Measurements from ENCODE around the gene ANO2.

ANO2 gene

GRCh38 chr12:5592310-5592709 is 352.7 kb downstream of the ANO2 start:
- H3K79me2 ChIP-seq (ENCODE audit: control insufficient read depth, low read length): no peaks in the 10 kb centered on the region
- H3K27ac ChIP-seq (ENCODE audit: low read depth, low read length): no peak overlapping the region
- H3K9me3 ChIP-seq (ENCODE audit: control insufficient read depth, insufficient read depth, low read length): no peaks in the 10 kb centered on the region
- H3K4me1 ChIP-seq (ENCODE audit: control insufficient read depth, low read length): no peaks in the 10 kb centered on the region
- H3K9me2 ChIP-seq (replicated peaks; ENCODE audit: control insufficient read depth, low read length): no peaks in the 10 kb centered on the region
- H3F3A ChIP-seq (ENCODE audit: control insufficient read depth, insufficient read depth): no peaks in the 10 kb centered on the region
- no peak overlapping the region for H3K4me3 ChIP-seq (ENCODE audit: low read length)
- H3K4me2 ChIP-seq (ENCODE audit: low read length): no peak overlapping the region
- no peaks in the 10 kb centered on the region for H3K36me3 ChIP-seq (ENCODE audit: control insufficient read depth, low read length)
- TF ChIP-seq, protein P1, sequence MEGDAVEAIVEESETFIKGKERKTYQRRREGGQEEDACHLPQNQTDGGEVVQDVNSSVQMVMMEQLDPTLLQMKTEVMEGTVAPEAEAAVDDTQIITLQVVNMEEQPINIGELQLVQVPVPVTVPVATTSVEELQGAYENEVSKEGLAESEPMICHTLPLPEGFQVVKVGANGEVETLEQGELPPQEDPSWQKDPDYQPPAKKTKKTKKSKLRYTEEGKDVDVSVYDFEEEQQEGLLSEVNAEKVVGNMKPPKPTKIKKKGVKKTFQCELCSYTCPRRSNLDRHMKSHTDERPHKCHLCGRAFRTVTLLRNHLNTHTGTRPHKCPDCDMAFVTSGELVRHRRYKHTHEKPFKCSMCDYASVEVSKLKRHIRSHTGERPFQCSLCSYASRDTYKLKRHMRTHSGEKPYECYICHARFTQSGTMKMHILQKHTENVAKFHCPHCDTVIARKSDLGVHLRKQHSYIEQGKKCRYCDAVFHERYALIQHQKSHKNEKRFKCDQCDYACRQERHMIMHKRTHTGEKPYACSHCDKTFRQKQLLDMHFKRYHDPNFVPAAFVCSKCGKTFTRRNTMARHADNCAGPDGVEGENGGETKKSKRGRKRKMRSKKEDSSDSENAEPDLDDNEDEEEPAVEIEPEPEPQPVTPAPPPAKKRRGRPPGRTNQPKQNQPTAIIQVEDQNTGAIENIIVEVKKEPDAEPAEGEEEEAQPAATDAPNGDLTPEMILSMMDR (IDR thresholded peaks at IDR 0.05; ENCODE audit: low read depth, low read length, poor library complexity, severe bottlenecking): no peak
- TF ChIP-seq EZH2phosphoT487 (IDR thresholded peaks at IDR 0.05; ENCODE audit: borderline replicate concordance, low read length): no peak
- no peaks in the 10 kb centered on the region for H4K20me1 ChIP-seq (ENCODE audit: control insufficient read depth, insufficient read depth, low read depth, low read length)
- H3K27me3 ChIP-seq (ENCODE audit: control insufficient read depth, low read length): no peaks in the 10 kb centered on the region; the same call in 1 of the 2 replicates

- Histone ChIP-seq H3K36me3 (ENCODE audit: control insufficient read depth, low read length) (no peaks in the 10 kb centered on the region), H3K9me2 (replicated peaks; ENCODE audit: control insufficient read depth, low read length) (no peaks in the 10 kb centered on the region), H3K4me2 (ENCODE audit: low read length) (no peak overlapping the region), H4K20me1 (ENCODE audit: control insufficient read depth, insufficient read depth, low read depth, low read length) (no peaks in the 10 kb centered on the region), H3K4me1 (ENCODE audit: control insufficient read depth, low read length) (no peaks in the 10 kb centered on the region), H3K9me3 (ENCODE audit: control insufficient read depth, insufficient read depth, low read length) (no peaks in the 10 kb centered on the region), H3K27ac (ENCODE audit: low read depth, low read length) (no peak overlapping the region), H3K27me3 (ENCODE audit: control insufficient read depth, low read length) (no peaks in the 10 kb centered on the region; the same call in 1 of the 2 replicates), H3F3A (ENCODE audit: control insufficient read depth, insufficient read depth) (no peaks in the 10 kb centered on the region), H3K4me3 (ENCODE audit: low read length) (no peak overlapping the region), H3K79me2 (ENCODE audit: control insufficient read depth, low read length) (no peaks in the 10 kb centered on the region)
- TF ChIP-seq EZH2phosphoT487 (IDR thresholded peaks at IDR 0.05; ENCODE audit: borderline replicate concordance, low read length): no peak
- TF ChIP-seq, protein P1 (IDR thresholded peaks at IDR 0.05; ENCODE audit: low read depth, low read length, poor library complexity, severe bottlenecking): no peak
Observed at GRCh38 chr12:5590316-5590715, 354.7 kb downstream of the ANO2 start.

GRCh38 chr12:5589054-5589453 is 356.0 kb downstream of the ANO2 start:
- Histone ChIP-seq H3F3A (ENCODE audit: control insufficient read depth, insufficient read depth) (no peaks in the 10 kb centered on the region), H3K27me3 (ENCODE audit: control insufficient read depth, low read length) (no peaks in the 10 kb centered on the region), H3K36me3 (ENCODE audit: control insufficient read depth, low read length) (no peaks in the 10 kb centered on the region), H3K79me2 (ENCODE audit: control insufficient read depth, low read length) (no peaks in the 10 kb centered on the region), H3K9me3 (ENCODE audit: control insufficient read depth, insufficient read depth, low read length) (no peaks in the 10 kb centered on the region), H3K27ac (ENCODE audit: low read depth, low read length) (no peak overlapping the region), H4K20me1 (ENCODE audit: control insufficient read depth, insufficient read depth, low read depth, low read length) (no peaks in the 10 kb centered on the region), H3K9me2 (replicated peaks; ENCODE audit: control insufficient read depth, low read length) (no peaks in the 10 kb centered on the region), H3K4me2 (ENCODE audit: low read length) (no peak overlapping the region), H3K4me1 (ENCODE audit: control insufficient read depth, low read length) (no peaks in the 10 kb centered on the region), H3K4me3 (ENCODE audit: low read length) (no peak overlapping the region)
- no peak for TF ChIP-seq EZH2phosphoT487 (IDR thresholded peaks at IDR 0.05; ENCODE audit: borderline replicate concordance, low read length)
- TF ChIP-seq, protein P1 (IDR thresholded peaks at IDR 0.05; ENCODE audit: low read depth, low read length, poor library complexity, severe bottlenecking): no peak

Measured in DOHH2 (cell line).